ENCODE results near the gene EIF1AD. TPM values are rescaled to one million over a fixed set of nuclear protein-coding genes. Genes with fewer than 3 reads are reported as not detected.

The EIF1AD gene
- total and polyA plus RNA-seq, 11 donors = 12.9 to 44.0 (median 20.7) TPM

DNA sequence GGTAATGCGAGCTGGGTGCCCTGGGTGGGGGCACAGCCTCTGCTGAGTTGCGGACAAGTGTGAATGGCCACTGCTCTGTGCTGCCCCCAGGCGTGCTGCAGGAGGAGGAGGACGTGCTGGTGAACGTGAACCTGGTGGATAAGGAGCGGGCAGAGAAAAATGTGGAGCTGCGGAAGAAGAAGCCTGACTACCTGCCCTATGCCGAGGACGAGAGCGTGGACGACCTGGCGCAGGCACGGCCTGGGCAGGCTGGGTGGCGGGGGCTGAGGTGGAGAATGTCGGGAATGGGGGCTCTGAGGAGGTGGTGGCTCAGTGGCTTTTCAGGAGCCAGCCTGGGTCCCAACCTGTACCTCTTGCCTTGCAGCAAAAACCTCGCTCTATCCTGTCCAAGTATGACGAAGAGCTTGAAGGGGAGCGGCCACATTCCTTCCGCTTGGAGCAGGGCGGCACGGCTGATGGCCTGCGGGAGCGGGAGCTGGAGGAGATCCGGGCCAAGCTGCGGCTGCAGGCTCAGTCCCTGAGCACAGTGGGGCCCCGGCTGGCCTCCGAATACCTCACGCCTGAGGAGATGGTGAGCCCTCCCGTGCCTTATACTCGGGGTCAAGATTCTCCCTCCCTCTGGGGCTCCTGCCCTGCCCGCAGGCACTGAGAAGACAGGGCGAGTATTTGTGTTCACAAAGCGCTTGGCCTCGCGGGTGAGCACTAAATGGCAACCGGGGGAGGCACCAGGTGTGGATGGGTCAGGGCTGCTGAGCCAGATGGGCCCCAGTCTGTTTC lies 35.8 kb downstream of the EIF1AD start:
- H3K27ac ChIP-seq = no peak overlapping the region
- no peak for TF ChIP-seq CTCF (IDR thresholded peaks at IDR 0.05)
- TF ChIP-seq POLR2A (IDR thresholded peaks at IDR 0.05) = no peak
- DNase-seq (no peak), ATAC-seq (no peak)
- peaks cover 3 to 24% (median 21%) of the 10 kb centered on the region in 12 donors for H3K4me1 ChIP-seq
- H3K27me3 ChIP-seq = no peaks in the 10 kb centered on the region
- no peaks in the 10 kb centered on the region for H3K9me3 ChIP-seq
- WGBS, 4 donors = 91 to 94% (median 93%) methylated on average over 24 to 36 of the region's 36 CpGs
- H3K4me3 ChIP-seq = no peak overlapping the region
- intact Hi-C loops (cut with DNase I) = no loop called here
- H3K36me3 ChIP-seq = peaks cover 7 to 72% (median 69%) of the 10 kb centered on the region in 9 donors

DNA sequence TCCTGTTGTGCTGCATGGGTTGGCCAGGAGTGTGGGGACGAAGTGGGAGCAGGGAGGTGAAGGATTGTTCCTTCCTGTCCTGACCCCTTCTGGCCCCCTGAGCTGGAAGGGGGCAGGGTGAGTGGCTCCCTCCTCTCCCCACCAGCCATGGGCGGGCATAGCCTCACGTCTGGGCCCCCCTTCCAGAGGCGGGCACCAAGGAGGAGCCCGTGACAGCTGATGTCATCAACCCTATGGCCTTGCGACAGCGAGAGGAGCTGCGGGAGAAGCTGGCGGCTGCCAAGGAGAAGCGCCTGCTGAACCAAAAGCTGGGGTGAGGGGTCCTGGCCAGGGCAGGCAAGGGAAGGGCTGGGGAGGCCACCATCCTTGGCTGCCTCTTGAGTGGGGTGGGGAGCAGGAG lies 37.1 kb downstream of the EIF1AD start:
- 81 to 90% (median 87%) methylated on average over 10 of the region's 10 CpGs for WGBS, 4 donors
- Histone ChIP-seq H3K9me3 (no peaks in the 10 kb centered on the region), H3K4me3 (no peak overlapping the region), H3K27ac (no peak overlapping the region), H3K36me3 (peaks cover 7 to 65% (median 62%) of the 10 kb centered on the region in 9 donors), H3K4me1 (peaks cover 3 to 28% (median 23%) of the 10 kb centered on the region in 12 donors), H3K27me3 (no peaks in the 10 kb centered on the region)
- TF ChIP-seq CTCF (IDR thresholded peaks at IDR 0.05) (no peak), POLR2A (IDR thresholded peaks at IDR 0.05) (no peak)
- intact Hi-C loops (cut with DNase I) = loop anchor here in 7 of 10 donors (5.0 kb wide), 5 partner anchors 32 to 78 kb away; partner anchors contain the start of genes BANF1 (in 2 of the 7), EIF1AD (in 2 of the 7), FIBP (in 2 of the 7) and C11orf68 (in 1 of the 7)
- ATAC-seq (no peak), DNase-seq (no peak)

- no peak for ATAC-seq
Measured at GRCh38 chr11:65962141-65962564, 39.8 kb downstream of the EIF1AD start.

More at GRCh38 chr11:65962141-65962564, 39.8 kb downstream of the EIF1AD start:
- Histone ChIP-seq H3K27me3 (no peaks in the 10 kb centered on the region), H3K27ac (peak overlapping the region in 10 of 12 donors; percentile 79 to 96 (median 91)), H3K4me1 (peaks cover 3 to 28% (median 23%) of the 10 kb centered on the region in 12 donors), H3K4me3 (peak overlapping the region; percentile 77 to 99 (median 92)), H3K9me3 (no peaks in the 10 kb centered on the region), H3K36me3 (peaks cover 4 to 38% (median 34%) of the 10 kb centered on the region in 9 donors)
- intact Hi-C loops (cut with DNase I) = loop anchor here in 7 of 10 donors (5.0 kb wide), 5 partner anchors 35 to 75 kb away; partner anchors contain the start of genes BANF1 (in 2 of the 7), EIF1AD (in 2 of the 7), FIBP (in 2 of the 7) and C11orf68 (in 1 of the 7)
- TF ChIP-seq POLR2A (IDR thresholded peaks at IDR 0.05) = no peak
- no peak for TF ChIP-seq CTCF (IDR thresholded peaks at IDR 0.05)
- no peak for DNase-seq
- 5 to 13% (median 7%) methylated on average over 8 to 13 of the region's 13 CpGs for WGBS, 4 donors
